Duodenal mucosa (tissue), 2 donors: ENCODE measurements around the gene MYPN.
A peak's percentile ranks its signal among the peaks of the same experiment; 100 is the strongest.

Experiments used
- H3K27ac ChIP-seq: one replicate; pipeline ENCODE4 v1.7.0; 2013; ENCODE audit warnings: low read depth, low read length
- H3K27me3 ChIP-seq, 2 donors: one replicate each; pipeline ENCODE4 v1.7.0; 2013; ENCODE audit warnings: low read length in 2 of 2, control low read depth in 1 of 2; ENCODE audit not compliant: insufficient read depth in 2 of 2, control insufficient read depth in 1 of 2
- H3K36me3 ChIP-seq, 2 donors: one replicate each; pipeline ENCODE4 v1.7.0; 2013; ENCODE audit warnings: low read length in 2 of 2, control low read depth in 1 of 2; ENCODE audit not compliant: insufficient read depth in 2 of 2, control insufficient read depth in 1 of 2
- H3K4me1 ChIP-seq, 2 donors: one replicate each; pipeline ENCODE4 v1.7.0; 2013; ENCODE audit warnings: low read length in 2 of 2, control low read depth in 1 of 2; ENCODE audit not compliant: insufficient read depth in 2 of 2, control insufficient read depth in 1 of 2
- H3K4me3 ChIP-seq, 2 donors: one replicate each; pipeline ENCODE4 v1.7.0; 2013; ENCODE audit warnings: low read length in 2 of 2, low read depth in 1 of 2
- H3K9ac ChIP-seq, 2 donors: one replicate each; pipeline ENCODE4 v1.7.0; 2013; ENCODE audit warnings: low read length in 2 of 2, low read depth in 1 of 2
- H3K9me3 ChIP-seq, 2 donors: one replicate each; pipeline ENCODE4 v1.7.0; 2013; ENCODE audit warnings: low read length in 2 of 2, control low read depth in 1 of 2; ENCODE audit not compliant: control insufficient read depth in 1 of 2

Gene MYPN

GRCh38 chr10:68218786-68219185 lies 109.5 kb downstream of the MYPN start:
- H3K9ac ChIP-seq, result no peak overlapping the region
- no peak overlapping the region for H3K27ac ChIP-seq
- no peaks in the 10 kb centered on the region for H3K9me3 ChIP-seq
- no peaks in the 10 kb centered on the region for H3K27me3 ChIP-seq
- H3K4me1 ChIP-seq, result no peaks in the 10 kb centered on the region
- H3K4me3 ChIP-seq, result no peak overlapping the region
- no peaks in the 10 kb centered on the region for H3K36me3 ChIP-seq

DNA sequence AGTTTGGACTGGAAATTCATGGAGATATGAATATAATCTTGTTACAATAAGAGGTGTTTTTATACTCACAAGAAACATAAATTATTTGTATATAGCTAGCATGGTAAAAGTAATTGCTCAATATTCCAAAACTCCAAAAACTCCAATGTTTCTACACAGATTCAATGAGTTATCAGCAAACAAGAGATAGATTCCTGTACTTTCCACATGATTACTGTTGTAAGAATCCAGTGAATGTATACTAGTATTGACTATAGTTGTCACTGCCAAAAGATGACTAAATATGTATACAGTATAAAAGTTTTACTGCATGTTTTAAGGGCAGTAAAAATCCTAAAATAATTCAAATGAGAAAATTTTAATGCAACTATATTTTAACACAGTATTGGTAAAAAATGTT lies 111.9 kb downstream of the MYPN start:
- Histone ChIP-seq H3K4me1 (no peaks in the 10 kb centered on the region), H3K36me3 (no peaks in the 10 kb centered on the region), H3K27me3 (no peaks in the 10 kb centered on the region), H3K27ac (no peak overlapping the region), H3K9ac (no peak overlapping the region), H3K9me3 (no peaks in the 10 kb centered on the region), H3K4me3 (no peak overlapping the region)

- Histone ChIP-seq H3K27me3 (no peaks in the 10 kb centered on the region), H3K4me1 (no peaks in the 10 kb centered on the region), H3K4me3 (no peak overlapping the region), H3K9ac (no peak overlapping the region), H3K27ac (no peak overlapping the region), H3K36me3 (no peaks in the 10 kb centered on the region), H3K9me3 (no peaks in the 10 kb centered on the region)
Measured at GRCh38 chr10:68222391-68222790, 113.1 kb downstream of the MYPN start.

DNA sequence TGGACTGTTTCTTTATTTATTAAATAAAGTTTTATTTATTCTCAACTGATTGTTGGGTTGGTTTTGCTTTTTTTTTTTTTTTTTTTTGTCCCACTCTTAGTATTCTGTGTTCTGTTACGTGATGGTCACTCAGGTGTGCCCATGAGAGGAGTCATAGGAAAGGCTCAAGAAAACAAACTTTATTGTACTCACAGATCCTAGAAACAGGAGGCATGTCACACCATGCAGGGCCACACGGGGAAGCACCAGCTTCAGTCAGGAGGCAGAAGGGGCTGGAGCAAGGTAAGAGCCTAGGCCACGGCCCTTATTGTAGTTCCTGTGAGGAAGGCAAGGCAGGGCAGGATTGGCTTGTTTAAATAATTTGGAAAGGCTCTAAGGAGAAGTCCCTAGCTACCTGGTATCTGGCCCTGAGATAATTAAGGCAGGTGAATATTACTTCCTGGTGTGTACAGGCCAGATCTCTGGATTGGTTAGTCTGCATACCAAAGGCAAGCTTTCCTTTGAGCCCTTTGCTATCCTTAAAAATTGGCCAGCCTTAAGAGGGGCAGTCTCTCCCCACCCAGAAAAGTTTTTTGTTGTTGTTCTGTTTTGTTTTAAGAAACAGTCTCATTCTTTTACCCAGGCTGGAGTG lies 114.4 kb downstream of the MYPN start:
- H3K9me3 ChIP-seq, result no peaks in the 10 kb centered on the region
- H3K4me1 ChIP-seq, result no peaks in the 10 kb centered on the region
- no peak overlapping the region for H3K27ac ChIP-seq
- no peak overlapping the region for H3K9ac ChIP-seq
- no peaks in the 10 kb centered on the region for H3K27me3 ChIP-seq
- H3K4me3 ChIP-seq, result no peak overlapping the region
- H3K36me3 ChIP-seq, result no peaks in the 10 kb centered on the region

- Histone ChIP-seq H3K36me3 (no peaks in the 10 kb centered on the region), H3K9me3 (no peaks in the 10 kb centered on the region), H3K9ac (no peak overlapping the region), H3K4me3 (no peak overlapping the region), H3K27ac (no peak overlapping the region), H3K27me3 (peaks cover 0 to 3% of the 10 kb centered on the region in 2 donors), H3K4me1 (no peaks in the 10 kb centered on the region)
Measured at GRCh38 chr10:68224810-68225209, 115.5 kb downstream of the MYPN start.

- Histone ChIP-seq H3K36me3 (no peaks in the 10 kb centered on the region), H3K27ac (no peak overlapping the region), H3K4me3 (no peak overlapping the region), H3K4me1 (peaks cover 5 to 6% of the 10 kb centered on the region in 2 donors), H3K9ac (no peak overlapping the region), H3K27me3 (peaks cover 4 to 8% of the 10 kb centered on the region in 2 donors), H3K9me3 (no peaks in the 10 kb centered on the region)
Measured at GRCh38 chr10:68230268-68230667, 121.0 kb downstream of the MYPN start.

DNA sequence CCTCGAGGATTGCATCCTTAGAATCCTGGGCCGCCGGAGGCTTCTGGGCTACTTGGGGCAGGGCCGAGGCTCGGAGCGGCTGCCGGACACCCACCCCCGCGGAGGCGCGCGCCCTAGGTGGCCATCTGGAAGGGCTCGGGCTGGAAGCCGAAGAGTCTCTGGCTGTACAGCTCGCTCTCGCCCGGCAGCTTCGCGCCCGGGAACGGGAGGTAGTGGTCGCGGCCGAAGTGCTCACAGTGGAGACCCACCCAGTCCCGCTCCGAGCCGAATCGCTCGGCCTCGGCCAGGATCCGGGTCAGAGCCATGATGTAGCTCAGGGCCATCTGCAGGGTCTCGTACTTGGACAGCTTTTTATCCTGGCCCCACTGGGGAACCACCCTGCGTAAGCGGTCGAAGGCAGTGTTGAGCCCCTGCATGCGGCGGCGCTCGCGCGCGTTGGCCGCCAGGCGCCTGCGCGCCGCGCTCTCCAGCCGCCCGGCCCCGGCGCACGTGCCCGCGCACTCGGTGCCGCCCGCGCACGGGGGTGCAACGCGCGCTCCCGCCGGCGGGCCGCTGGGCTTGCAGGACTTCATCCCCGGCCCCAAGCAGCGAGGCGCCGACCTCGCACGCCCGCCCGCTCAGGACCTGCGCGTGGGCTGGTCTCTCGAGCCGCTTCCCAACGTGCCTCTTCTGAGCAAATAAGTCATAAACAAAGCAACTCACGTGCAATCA lies 122.0 kb downstream of the MYPN start:
- peak overlapping the region; percentile 77 to 78 for H3K4me3 ChIP-seq
- H3K9me3 ChIP-seq, result no peaks in the 10 kb centered on the region
- no peaks in the 10 kb centered on the region for H3K36me3 ChIP-seq
- H3K27ac ChIP-seq, result peak overlapping the region; percentile 20
- H3K9ac ChIP-seq, result peak overlapping the region; percentile 56 to 66
- H3K4me1 ChIP-seq, result peaks cover 5 to 6% of the 10 kb centered on the region in 2 donors
- peaks cover 4 to 8% of the 10 kb centered on the region in 2 donors for H3K27me3 ChIP-seq

GRCh38 chr10:68231817-68232251 lies 122.5 kb downstream of the MYPN start, which contains the start of gene ATOH7:
ATOH7 (minus strand) TSS chr10:68232113; CDS start chr10:68231677, 436 bp downstream.
- Histone ChIP-seq H3K27ac (peak within 1 kb of the TSS; percentile 20), H3K27me3 (peaks cover 4 to 8% of the 10 kb centered on the region in 2 donors), H3K9me3 (no peaks in the 10 kb centered on the region), H3K4me1 (peaks cover 5 to 6% of the 10 kb centered on the region in 2 donors), H3K9ac (peak within 1 kb of the TSS; percentile 56 to 66), H3K4me3 (peak within 1 kb of the TSS; percentile 77 to 78), H3K36me3 (no peaks in the 10 kb centered on the region)

GRCh38 chr10:68233046-68233445 lies 123.8 kb downstream of the MYPN start:
- peaks cover 4 to 8% of the 10 kb centered on the region in 2 donors for H3K27me3 ChIP-seq
- H3K36me3 ChIP-seq, result no peaks in the 10 kb centered on the region

DNA sequence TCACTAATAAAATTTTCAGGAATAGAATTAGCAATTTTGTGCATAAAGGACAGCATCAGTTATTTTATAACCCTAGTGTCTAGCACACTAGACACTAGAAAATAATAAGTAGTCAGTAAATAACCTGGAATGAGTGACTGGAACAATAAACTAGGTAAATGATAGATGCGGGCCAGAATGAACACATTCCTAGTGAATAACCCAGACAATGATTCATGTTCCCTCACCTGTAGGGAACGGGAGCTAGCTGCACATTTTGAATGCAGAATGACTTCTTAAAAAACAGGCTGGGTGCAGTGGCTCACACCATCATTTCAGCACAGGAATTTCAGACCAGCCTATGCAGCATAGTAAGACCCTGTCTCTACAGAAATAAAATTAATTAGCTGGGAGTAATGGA lies 125.8 kb downstream of the MYPN start:
- Histone ChIP-seq H3K36me3 (no peaks in the 10 kb centered on the region), H3K4me1 (peaks cover 5 to 6% of the 10 kb centered on the region in 2 donors), H3K27ac (no peak overlapping the region), H3K4me3 (no peak overlapping the region), H3K27me3 (peaks cover 0 to 8% of the 10 kb centered on the region in 2 donors), H3K9me3 (no peaks in the 10 kb centered on the region), H3K9ac (no peak overlapping the region)

More at GRCh38 chr10:68233046-68233445, 123.8 kb downstream of the MYPN start:
- H3K9me3 ChIP-seq, result no peaks in the 10 kb centered on the region
- peaks cover 5 to 6% of the 10 kb centered on the region in 2 donors for H3K4me1 ChIP-seq
- no peak overlapping the region for H3K27ac ChIP-seq
- no peak overlapping the region for H3K9ac ChIP-seq
- no peak overlapping the region for H3K4me3 ChIP-seq
